ENCODE data around the gene RB1.

- TF ChIP-seq EZH2 (IDR thresholded peaks at IDR 0.05; ENCODE audit: borderline replicate concordance, insufficient read depth, low read length, poor library complexity, severe bottlenecking) (no peak), CTCF (IDR thresholded peaks at IDR 0.05; ENCODE audit: poor library complexity, severe bottlenecking) (no peak), EP300 (conservative IDR thresholded peaks at IDR 0.05; ENCODE audit: poor library complexity, severe bottlenecking) (no peak), RAD21 (conservative IDR thresholded peaks at IDR 0.05) (no peak), POLR2AphosphoS5 (IDR thresholded peaks at IDR 0.05) (no peak), TAF1 (IDR thresholded peaks at IDR 0.05; ENCODE audit: low read depth) (no peak)
These were observed 107.7 kb downstream of the RB1 start for GRCh38 chr13:48411147-48411794.

Measured in neural cell (in vitro differentiated cells).